Breast epithelium (tissue), 3 donors: ENCODE data around the gene ANKH.

Experiments
- POLR2A ChIP-seq: fragments of 450-650 bp; IDR thresholded peaks from one replicate; pipeline ENCODE4 v1.6.1; 2016; ENCODE audit warnings: antibody characterized with exemption, mild to moderate bottlenecking, moderate library complexity
- POLR2AphosphoS5 ChIP-seq, 3 donors: sonication (generic); formaldehyde crosslinking; IDR thresholded peaks; one replicate each; pipeline ENCODE4 v1.6.1; 2017; ENCODE audit warnings: antibody characterized with exemption in 3 of 3
- TF ChIP-seq, protein P1 (sequence below), 3 donors: fragments of 450-650 bp; IDR thresholded peaks; one replicate each; pipeline ENCODE4 v1.5.1; 2016 to 2017; ENCODE audit warnings: antibody characterized with exemption in 3 of 3, mild to moderate bottlenecking in 3 of 3, moderate library complexity in 3 of 3

DNA sequence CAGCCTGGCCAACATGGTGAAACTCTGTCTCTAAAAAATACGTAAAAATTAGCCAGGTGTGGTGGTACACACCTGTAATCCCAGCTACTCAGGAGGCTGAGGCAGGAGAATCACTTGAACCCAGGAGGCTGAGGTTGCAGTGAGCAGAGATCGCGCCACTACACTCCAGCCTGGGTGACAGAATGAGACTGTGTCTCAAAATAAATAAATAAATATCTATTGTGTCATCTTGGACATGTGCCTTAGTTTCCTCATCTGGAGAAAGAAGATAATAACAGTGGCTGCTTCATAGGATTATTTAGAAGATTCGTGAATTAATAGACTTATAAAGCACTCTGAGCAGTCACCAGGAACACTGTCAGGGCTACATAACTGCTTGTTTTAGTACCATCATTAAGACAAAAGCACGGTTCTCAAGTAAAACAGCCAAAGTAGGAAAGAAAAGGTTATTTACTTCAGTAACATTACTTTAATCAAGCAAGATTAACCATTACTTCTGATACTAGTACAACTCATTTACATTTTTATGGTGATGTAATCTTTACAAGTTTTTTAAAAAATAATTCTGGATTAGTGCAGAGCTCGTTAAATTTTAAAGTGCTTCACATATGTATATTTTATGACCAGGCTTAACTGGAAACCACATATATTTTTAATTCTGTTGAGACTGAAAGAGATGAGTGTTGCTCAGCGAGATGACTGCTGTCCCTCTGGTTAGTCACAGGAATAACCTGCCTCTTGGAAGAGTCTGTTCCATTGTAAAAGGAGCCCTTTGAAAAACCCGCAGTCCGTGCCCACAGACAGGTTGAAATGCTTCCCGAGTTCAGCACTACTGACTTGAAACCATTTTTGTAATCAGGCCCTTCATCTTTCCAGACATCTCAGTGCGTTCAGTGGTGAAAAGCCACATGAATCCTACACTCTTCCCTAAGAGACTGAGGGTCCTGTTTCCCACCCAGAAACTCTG lies 36.7 kb downstream of the ANKH start:
- TF ChIP-seq, protein P1, sequence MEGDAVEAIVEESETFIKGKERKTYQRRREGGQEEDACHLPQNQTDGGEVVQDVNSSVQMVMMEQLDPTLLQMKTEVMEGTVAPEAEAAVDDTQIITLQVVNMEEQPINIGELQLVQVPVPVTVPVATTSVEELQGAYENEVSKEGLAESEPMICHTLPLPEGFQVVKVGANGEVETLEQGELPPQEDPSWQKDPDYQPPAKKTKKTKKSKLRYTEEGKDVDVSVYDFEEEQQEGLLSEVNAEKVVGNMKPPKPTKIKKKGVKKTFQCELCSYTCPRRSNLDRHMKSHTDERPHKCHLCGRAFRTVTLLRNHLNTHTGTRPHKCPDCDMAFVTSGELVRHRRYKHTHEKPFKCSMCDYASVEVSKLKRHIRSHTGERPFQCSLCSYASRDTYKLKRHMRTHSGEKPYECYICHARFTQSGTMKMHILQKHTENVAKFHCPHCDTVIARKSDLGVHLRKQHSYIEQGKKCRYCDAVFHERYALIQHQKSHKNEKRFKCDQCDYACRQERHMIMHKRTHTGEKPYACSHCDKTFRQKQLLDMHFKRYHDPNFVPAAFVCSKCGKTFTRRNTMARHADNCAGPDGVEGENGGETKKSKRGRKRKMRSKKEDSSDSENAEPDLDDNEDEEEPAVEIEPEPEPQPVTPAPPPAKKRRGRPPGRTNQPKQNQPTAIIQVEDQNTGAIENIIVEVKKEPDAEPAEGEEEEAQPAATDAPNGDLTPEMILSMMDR (IDR thresholded peaks at IDR 0.05) = no peak
- TF ChIP-seq POLR2AphosphoS5 (IDR thresholded peaks at IDR 0.05) (no peak), POLR2A (no peak)
